Activated CD8-positive, alpha-beta memory T cell treated with anti-CD3 and anti-CD28 coated beads, Interleukin-2, amount 50 U/mL, for 24 hours (primary cell): ENCODE results near the gene NDRG3.
A peak's percentile ranks its signal among the peaks of the same experiment; 100 is the strongest.
"Not testable (repeated sequence)": the region's sequence is repeated elsewhere in the genome, so short reads cannot be mapped to it uniquely, and the experiment has no call there.

Experiments
- DNase-seq: peaks from one replicate; pipeline ENCODE4 v3.0.0-alpha.2; 2020; ENCODE audit errors: extremely low read depth

NDRG3 gene

DNA sequence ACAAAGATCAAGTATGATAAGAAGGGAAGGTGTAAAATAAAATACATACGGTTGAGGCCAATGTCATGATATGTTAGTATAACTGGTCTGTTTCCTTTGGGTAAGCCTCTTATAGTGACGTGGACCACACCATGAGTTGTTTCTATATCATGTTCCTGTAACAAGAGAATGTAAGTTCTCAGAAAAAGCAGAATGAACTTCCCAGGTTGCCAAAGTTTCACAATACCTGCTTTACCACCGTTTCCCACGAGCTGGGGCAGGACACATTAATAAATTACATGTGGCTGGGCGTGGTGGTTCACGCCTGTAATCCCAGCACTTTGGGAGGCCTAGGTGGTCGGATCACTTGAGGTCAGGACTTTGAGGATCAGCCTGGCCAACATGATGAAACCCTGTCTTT lies 57.3 kb downstream of the NDRG3 start:
- no peak for DNase-seq

DNA sequence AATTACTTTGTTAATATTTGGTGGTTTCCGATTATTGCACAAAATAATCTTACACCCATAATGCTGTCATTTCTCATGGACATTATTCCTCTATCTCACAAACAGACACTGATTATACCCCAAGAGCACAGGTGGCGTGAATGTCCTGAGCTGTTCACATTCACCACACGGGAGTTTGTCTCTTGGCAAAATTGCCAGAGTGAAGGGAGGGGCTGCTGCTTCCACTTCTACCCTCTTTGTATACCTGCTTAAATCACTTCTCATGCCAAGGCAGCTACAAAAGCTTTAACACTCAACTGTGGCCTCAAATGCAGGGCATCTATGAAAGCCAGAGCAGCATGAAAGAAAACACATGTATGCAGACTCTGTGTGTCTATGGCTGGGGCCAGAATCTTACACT lies 58.0 kb downstream of the NDRG3 start:
- DNase-seq, result no peak

DNA sequence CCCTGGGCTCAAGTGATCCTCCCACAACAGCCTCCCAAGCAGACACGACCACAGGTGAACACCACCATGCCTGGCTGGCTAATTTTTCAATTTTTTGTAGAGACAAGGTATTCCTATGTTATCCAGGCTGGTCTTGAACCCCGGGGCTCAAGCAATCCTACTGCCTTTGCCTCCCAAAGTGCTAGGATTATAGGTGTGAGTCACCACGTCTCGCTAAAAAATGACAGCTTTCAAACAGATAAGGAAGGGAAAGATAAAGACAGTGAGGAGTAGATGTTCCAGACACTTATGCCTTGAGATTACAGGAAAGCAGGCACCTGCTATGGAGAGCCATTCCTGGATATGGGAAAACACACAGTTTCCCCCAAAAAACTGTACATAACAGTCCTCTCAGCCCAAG lies 58.9 kb downstream of the NDRG3 start:
- no peak for DNase-seq

GRCh38 chr20:36686504-36686903 lies 59.4 kb downstream of the NDRG3 start:
- DNase-seq, result no peak

DNA sequence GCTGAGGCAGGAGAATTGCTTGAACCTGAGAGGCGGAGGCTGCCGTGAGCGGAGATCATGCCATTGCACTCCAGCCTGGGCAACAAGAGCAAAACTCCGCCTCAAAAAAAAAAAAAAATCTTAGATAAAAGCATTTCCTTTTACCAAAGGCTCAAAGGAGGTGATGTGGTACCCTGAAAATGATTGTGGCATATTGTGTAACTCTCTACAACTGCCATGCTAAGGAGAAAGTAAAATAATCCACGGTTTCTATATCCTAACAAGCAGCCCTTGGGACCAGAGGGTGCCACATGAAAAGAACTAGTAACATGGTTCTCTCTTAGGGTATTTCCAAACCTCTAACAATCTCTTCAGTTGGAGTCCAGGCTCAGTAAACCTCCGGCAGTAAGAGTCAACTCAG lies 61.1 kb downstream of the NDRG3 start:
- no peak for DNase-seq

GRCh38 chr20:36682311-36682710 lies 63.6 kb downstream of the NDRG3 start:
- DNase-seq, result no peak

- no peak for DNase-seq
Observed at GRCh38 chr20:36677422-36677771, 68.5 kb downstream of the NDRG3 start.

- no peak for DNase-seq
Observed at GRCh38 chr20:36676701-36677421, 69.0 kb downstream of the NDRG3 start.

DNA sequence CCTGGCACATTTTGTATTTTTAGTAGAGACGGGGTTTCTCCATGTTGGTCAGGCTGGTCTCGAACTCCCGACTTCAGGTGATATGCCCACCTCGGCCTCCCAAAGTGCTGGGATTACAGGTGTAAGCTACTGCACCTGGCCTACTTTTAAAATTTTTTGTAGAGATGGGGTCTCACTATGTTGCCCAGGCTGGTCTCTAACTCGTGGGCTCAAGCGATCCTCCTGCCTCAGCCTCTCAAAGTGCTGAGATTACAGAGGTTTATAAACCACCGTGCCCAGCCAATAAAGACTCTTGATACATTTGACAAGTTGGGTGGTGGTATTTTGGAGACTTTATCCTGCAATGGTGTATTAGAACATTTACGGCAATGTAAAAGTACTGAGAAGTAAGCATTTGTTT lies 70.3 kb downstream of the NDRG3 start:
- DNase-seq, result not testable (repeated sequence)

GRCh38 chr20:36672991-36673390 lies 72.9 kb downstream of the NDRG3 start:
- DNase-seq, result no peak

DNA sequence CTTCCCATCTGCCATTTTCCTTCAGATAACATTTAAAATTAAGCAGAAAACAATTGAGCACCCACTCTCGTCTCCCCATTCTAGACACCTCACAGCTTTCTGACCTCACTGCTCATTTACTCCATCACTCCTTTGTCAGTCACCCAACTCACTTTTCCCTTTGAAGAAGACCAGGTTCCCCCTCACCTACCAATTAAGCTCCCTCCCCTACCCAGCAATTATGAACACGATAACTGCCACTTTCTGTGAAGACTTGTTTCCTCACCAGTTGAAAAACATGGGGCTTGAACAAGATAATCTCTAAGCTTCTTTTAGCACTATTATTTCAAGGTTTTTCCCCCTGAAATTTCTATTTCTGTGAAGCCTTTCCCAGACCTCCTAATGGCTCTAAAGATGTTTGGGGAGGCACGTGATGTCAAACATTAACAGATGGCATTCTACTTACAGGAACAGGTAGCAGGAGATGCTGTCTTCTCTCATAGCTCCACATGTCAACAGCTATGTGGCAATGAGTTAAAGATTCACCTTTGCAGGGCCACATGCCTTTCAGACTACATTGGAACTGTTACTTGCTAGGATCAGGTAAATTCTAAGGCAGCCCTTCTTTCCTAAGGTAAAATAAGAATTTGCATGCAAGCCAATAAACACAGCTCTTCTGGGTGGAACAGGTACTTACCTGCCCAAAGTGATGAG lies 75.1 kb downstream of the NDRG3 start:
- no peak for DNase-seq

DNA sequence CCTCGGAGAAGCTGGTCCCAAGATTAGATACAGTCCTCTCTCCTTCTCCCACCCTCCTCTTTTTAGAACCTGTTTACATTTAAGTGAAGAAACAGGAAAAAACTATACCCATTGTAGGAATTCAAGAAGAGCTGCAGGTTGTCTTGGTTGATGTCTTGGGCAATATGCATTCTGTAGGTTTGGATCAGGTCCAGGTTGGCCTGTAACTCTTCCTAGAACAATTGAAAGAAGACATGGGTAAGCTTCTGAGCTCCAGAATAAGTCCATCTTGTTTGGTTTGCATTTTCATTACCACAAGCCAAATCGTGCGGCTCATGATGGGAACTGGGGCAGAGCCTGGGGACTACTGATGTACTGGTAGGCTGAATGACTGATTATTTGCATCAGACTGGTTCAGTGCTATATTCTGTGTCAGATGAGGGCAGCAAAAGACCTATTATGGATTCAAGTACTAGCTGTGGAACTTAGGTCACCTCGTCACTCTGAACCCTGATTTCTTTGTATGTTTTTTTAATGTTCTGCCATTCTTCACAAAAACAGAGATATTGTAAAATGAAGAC lies 79.6 kb downstream of the NDRG3 start:
- no peak for DNase-seq

DNA sequence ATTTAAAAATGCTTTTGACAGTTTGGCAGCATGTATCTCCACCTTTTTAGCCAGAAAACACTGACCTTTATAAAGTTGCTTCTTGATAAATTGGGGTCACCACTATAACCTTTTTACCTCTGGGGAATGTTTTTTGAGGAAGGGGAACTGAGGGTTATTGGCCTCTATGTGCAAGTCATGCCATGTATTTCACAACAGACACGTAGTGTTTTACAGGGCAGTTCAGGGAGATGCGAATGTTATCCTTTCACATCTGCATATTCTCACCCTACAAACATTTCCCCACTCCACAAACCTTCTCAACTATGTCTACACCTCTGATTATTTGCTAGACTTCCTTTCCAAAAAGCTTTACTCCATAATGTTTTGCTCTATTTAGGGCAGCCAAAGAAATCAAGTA lies 82.9 kb downstream of the NDRG3 start:
- no peak for DNase-seq

DNA sequence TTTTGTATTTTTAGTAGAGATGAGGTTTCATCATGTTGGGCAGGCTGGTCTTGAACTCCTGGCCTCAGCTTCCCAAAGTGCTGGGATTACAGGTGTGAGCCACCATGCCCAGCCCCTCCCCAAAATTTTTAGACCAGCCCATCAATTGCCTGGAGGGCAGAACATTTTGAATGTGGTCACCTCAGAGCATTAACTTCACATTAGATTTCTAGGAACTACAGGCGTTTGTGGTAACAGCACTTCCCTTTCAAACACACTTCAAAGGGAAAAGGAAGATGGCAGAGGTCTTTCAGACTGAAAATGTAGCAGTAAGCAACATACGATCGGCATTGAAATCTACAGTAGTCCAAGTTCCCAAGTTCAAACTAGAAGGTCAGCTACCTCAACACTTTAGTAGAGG lies 87.6 kb downstream of the NDRG3 start:
- no peak for DNase-seq

GRCh38 chr20:36656733-36657132 lies 89.2 kb downstream of the NDRG3 start:
- no peak for DNase-seq

DNA sequence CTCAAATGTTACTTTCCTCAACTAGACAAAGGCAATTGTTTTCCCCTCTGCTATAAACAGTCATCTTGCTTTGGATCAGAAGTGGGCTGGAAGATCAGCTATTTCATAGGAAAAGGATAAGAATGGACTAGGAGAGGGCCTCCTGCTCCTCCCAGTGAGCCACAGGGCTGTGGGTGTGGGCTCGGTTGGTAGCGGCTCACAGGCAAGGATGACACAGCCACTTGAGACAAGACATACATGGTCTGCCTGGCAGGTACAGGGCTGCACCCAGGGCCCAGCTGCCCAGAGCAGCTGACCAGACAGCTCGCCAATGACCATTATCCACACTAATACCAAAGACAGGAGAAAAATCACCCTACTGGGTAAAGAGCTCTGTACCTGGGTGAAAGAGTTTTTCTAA lies 90.9 kb downstream of the NDRG3 start:
- DNase-seq, result no peak

DNA sequence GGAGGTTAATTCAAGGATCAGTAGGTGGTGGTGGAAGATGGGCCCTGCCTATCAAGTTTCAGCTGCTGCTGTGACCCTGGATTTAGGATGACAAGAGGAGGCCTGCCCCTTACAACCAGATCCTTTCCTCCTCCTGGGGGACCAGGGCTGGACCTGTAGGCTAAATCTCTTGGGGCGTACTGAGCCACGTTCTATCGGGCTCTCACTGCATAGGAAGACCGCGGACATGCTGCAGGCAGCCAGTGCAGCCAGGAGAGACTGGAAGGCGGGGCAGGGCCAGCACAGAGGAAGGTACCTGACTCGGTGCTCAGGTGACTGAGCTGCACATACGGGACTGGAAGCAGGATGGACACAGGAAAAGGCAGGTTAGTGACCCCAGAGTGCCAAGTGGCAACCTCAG lies 91.4 kb downstream of the NDRG3 start:
- no peak for DNase-seq

GRCh38 chr20:36653456-36653855 lies 92.4 kb downstream of the NDRG3 start:
- DNase-seq, result no peak

GRCh38 chr20:36647196-36648121 lies 98.4 kb downstream of the NDRG3 start:
- DNase-seq, result no peak

- DNase-seq, result no peak
Observed at GRCh38 chr20:36646678-36647077, 99.2 kb downstream of the NDRG3 start.

DNA sequence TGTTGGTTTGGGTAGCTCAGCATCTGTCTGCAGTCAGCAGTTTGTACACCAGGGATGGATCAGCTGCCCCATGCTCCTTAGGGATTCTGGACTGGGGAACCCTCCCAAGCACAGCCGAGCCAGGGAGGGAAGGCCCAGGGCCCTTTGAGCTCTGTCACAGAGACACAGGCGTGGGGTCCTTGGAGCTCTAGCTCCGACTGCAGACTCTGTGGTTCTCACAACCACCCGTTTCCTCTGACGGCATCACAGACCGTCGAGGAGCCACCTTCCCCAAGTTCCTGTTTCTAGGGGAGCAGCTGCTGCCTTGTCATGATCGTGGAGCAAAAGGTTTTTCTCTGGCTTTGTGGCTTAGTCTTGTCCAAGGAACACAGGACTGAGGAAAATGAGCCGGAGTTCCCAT lies 99.9 kb downstream of the NDRG3 start, which contains the start of gene SLA2:
Gene SLA2, minus strand, starts transcription at position 199 of the 400 bp plus-strand sequence. CDS start 4,861 bp downstream, outside the sequence.
- DNase-seq, result peak; percentile 23

- no peak for DNase-seq
Observed at GRCh38 chr20:36645353-36645752, 100.5 kb downstream of the NDRG3 start.
